Stimulated activated CD4-positive, alpha-beta T cell treated with anti-CD3 and anti-CD28 coated beads, Interleukin-4, amount 100 ng/mL, for 24 hours (primary cell): Measurements from ENCODE around the gene KLHL17.
A peak's percentile ranks its signal among the peaks of the same experiment; 100 is the strongest.
"Not testable (repeated sequence)": the region's sequence is repeated elsewhere in the genome, so short reads cannot be mapped to it uniquely, and the experiment has no call there.

Source experiments
- DNase-seq: peaks from one replicate; pipeline ENCODE4 v3.0.0-alpha.2; 2020

KLHL17 gene

DNA sequence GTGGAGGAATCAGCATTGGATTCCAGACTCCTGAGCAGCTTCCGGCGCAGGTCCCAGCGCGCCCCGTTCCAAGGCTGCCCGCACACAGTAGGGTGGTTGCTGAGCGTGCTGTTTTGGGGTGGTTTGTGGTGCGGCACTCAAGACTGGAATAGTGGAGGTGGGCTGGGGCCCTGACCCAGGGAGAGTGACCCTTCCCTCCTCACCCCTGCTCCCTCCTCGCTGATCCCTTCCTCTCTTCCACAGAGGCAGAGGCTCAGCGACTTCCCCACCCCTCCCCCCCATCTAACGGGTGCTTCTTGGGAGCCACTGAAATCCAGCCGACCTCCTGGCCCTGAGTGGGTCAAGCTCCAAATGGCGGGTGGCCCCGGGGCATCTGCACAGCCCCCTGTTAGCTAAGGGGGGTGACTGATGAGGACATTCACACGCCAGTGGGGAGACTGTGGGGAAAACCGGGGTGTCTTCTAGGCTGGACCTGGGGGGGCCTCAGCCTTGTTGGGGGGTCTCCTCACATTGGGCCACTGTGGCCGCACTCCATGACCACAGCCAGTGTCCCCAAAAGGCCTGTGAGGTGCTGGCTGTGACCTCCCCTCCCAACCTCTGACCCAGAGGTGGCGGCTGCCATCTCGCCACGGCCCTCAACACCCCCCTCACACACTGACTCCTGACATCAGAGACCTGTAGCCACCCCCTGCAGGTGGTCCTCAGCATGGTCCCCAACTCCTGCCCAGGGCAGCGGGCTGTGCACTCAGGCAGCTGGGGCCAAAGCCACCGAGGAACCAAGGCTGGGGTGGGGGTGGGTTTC is 43.4 kb downstream of the KLHL17 start:
- DNase-seq, result no peak

- DNase-seq, result no peak
Observed at GRCh38 chr1:1004420-1004779, 44.0 kb downstream of the KLHL17 start.

- DNase-seq, result no peak
Observed at GRCh38 chr1:1004780-1005697, 44.7 kb downstream of the KLHL17 start.

GRCh38 chr1:1005774-1006304 is 45.5 kb downstream of the KLHL17 start:
- DNase-seq, result no peak

DNA sequence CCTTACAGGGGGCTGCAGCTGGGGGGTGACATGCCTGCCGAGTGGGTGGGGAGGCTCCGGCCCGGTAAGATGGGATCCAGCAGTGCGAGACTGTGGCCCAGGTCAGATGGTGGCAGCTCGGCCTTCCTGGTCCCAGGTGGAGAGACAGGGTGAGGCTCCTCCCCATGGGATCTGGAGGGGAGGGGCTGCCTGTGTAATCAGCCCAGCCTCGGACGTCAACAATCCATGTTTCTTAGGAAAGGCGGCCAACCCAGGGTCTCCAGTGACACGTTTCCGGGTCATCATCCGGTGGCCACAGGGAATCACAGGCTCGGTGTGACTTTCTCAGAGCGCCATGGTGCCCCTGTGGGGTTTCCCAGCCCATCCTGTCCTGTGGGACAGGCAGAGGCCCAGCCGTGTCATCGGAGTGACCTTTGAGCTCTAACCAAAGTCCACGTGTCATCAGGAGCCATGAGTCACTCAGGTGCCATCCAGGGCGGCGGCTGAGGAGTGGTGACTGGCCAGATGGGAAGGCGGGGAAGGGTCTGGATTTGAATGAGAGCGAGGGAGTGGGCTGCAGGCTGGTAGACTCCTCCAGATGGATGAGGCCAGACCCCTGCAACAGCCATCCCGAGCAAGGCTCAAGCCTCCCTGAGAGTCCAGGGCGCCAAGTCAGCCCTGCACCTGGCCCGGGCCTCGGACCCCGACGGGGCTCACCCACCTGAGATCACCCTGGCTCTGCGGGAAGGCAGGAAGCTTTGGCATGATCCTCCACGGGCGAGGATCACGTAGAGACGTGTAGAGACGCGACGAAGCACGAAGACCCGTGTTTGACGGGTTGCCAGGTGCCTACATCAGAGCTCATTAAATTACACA is 46.1 kb downstream of the KLHL17 start:
- no peak for DNase-seq

DNA sequence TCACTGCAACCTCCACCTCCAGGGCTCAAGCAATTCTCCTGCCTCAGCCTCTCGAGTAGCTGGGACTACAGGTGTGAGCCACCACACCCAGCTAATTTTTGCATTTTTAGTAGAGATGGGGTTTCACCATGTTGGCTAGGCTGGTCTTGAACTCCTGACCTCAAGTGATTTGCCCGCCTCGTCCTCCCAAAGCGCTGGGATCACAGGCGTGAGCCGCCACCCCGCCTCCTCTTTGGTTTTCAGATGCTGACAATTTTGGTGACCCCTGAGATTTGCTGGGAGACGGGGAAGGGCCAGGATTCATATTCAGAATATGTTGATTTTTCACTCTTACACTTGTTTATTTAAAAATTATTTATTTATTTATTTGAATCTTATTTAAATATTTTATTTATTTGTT is 49.7 kb downstream of the KLHL17 start:
- DNase-seq, result not testable (repeated sequence)

DNA sequence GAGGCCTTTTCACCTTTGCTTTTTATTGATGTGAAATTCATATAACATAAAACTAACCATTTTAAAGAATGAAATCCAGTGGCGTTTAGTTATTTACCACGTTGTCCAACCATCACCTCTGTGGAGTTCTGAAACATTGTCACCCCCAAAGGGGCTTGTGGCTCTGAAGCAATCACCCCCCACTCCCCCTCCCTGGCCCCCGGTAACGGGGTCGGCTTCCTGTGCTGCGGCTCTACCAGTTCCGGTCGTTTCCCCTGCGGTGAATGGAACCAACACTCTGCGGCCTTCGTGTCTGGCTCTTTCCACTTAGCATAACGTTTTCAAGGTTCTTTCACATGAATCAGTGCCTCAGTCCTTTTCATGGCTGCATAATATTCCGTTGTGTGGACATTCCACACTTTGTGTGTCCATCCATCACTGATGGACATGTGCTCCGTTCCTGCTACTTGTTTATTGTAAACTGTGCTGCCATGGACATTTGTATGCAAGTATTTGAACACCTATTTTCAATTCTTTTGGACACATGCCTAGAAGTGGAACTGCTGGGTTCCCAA is 51.1 kb downstream of the KLHL17 start:
- DNase-seq, result no peak

- not testable (repeated sequence) for DNase-seq
Observed at GRCh38 chr1:1012736-1013104, 52.3 kb downstream of the KLHL17 start.

- peak; percentile 84 for DNase-seq
Observed at GRCh38 chr1:1013105-1013921, 52.9 kb downstream of the KLHL17 start, which contains the start of gene ISG15. Gene ISG15, plus strand, starts transcription at chr1:1013497. Its CDS starts 77 bp downstream, at chr1:1013574.

GRCh38 chr1:1013922-1014648 is 53.7 kb downstream of the KLHL17 start:
- peak; percentile 46 for DNase-seq

DNA sequence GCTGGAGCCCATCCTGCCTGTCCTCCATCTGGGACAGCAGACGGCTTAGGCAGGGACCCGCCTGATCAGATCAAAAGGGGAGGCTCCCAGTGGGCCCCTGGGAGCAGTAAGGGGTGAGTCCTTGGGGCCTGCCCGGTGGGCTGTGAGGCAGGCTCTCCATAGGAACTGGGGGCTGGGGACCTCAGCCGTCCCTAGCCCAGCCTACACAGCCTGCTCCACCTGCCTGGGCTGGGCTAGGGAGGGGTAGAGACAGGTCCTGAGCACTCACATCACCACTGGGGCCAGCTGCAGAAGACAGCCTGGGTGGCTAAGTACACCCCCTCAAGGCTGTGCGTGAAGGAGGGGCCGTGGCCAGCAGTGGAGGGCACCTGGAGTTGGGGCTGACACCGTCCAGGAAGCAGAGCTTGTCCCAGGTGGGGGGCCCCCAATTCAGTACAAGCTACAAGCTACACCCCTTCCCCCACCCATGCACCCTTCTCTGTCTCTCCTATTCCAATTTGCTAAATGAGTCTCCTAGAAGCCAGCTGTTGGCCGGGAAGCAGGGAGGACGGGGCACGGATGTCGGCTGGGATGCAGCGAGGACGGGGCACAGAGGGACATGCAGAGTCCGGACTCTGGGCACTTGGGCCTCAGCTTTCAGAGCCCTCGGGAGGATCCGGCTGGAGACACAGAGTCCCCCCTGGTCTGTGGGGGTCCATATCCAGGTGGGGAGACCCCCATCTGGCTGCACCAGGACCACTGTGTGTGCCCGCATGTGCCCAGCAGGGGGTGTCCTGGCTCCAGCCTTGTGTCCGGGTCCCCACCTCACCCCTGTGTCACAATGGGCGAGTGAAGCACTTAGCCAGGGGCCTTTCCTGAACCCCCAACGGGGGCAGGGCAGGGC is 54.7 kb downstream of the KLHL17 start:
- no peak for DNase-seq
